Smooth muscle cell (in vitro differentiated cells): ENCODE results near the gene TACC2. TPM values are rescaled to one million over a fixed set of nuclear protein-coding genes. Genes with fewer than 3 reads are reported as not detected.
A peak's percentile ranks its signal among the peaks of the same experiment; 100 is the strongest.

Source experiments
- DNase-seq: peaks from one replicate; lab custom pipeline; 2025; ENCODE audit not compliant: unreplicated experiment; lab: John Stamatoyannopoulos, UW
- H2AFZ ChIP-seq: fragments of 200-600 bp; sonication (generic); 2 replicates; pipeline ENCODE4 v1.6.0; 2016; ENCODE audit warnings: antibody characterized with exemption, low read depth, mild to moderate bottlenecking
- H3F3A ChIP-seq: fragments of 200-600 bp; sonication (generic); 2 replicates; pipeline ENCODE4 v1.6.0; 2017; ENCODE audit warnings: antibody characterized with exemption, low read depth
- H3K27ac ChIP-seq: fragments of 200-600 bp; sonication (generic); 2 replicates; pipeline ENCODE4 v1.5.1; 2016; ENCODE audit warnings: low read depth, mild to moderate bottlenecking
- H3K27me3 ChIP-seq: fragments of 200-600 bp; sonication (generic); 2 replicates; pipeline ENCODE4 v1.6.1; 2016; ENCODE audit warnings: low read depth, mild to moderate bottlenecking
- H3K36me3 ChIP-seq: fragments of 200-600 bp; sonication (generic); 2 replicates; pipeline ENCODE4 v1.5.1; 2016; ENCODE audit warnings: low read depth
- H3K4me1 ChIP-seq: fragments of 200-600 bp; sonication (generic); 2 replicates; pipeline ENCODE4 v1.5.1; 2016; ENCODE audit warnings: low read depth
- H3K4me2 ChIP-seq: fragments of 200-600 bp; sonication (generic); 2 replicates; pipeline ENCODE4 v1.6.0; 2016; ENCODE audit warnings: mild to moderate bottlenecking
- H3K4me3 ChIP-seq: fragments of 200-600 bp; sonication (generic); 2 replicates; pipeline ENCODE4 v1.5.1; 2016; ENCODE audit warnings: mild to moderate bottlenecking
- H3K79me2 ChIP-seq: fragments of 200-600 bp; sonication (generic); 2 replicates; pipeline ENCODE4 v1.6.0; 2016; ENCODE audit warnings: low read depth, mild to moderate bottlenecking
- H3K9ac ChIP-seq: fragments of 200-600 bp; sonication (generic); 2 replicates; pipeline ENCODE4 v1.6.0; 2016; ENCODE audit warnings: low read depth
- H3K9me3 ChIP-seq: fragments of 200-600 bp; sonication (generic); replicated peaks from 2 replicates; pipeline ENCODE4 v1.5.1; 2016; ENCODE audit warnings: low read depth
- H4K20me1 ChIP-seq: fragments of 200-600 bp; sonication (generic); 2 replicates; pipeline ENCODE4 v1.6.0; 2016; ENCODE audit warnings: low read depth
- CTCF ChIP-seq: fragments of 200-600 bp; sonication (generic); IDR thresholded peaks from 2 replicates; pipeline ENCODE4 v1.5.1; 2017; ENCODE audit warnings: borderline replicate concordance, mild to moderate bottlenecking, antibody characterized with exemption; ENCODE audit not compliant: insufficient read depth, poor library complexity, severe bottlenecking
- WGBS: methylation state at CpG from one replicate; pipeline ENCODE4 v1.1.7; 2016; ENCODE audit warnings: low lambda C conversion rate; 5-methylcytosine and 5-hydroxymethylcytosine counted together
- polyA plus RNA-seq: library from polyadenylated mRNA; unstranded; fragments of >200 nt; fragmentation: Nextera tagmentation; extraction: Ambion mirVana; gene quantifications from 2 replicates; pipeline ENCODE4 v1.2.1, GENCODE V29; 2016
- total RNA-seq: library from RNA; depleted of rRNA; stranded (reverse); fragments of >200 nt; gene quantifications from 2 replicates; pipeline ENCODE4 v1.2.3, GENCODE V29; 2014

Gene TACC2
- total and polyA plus RNA-seq, 2 experiments from 2014 or later, result 2.8 to 7.6 TPM

- Histone ChIP-seq H3F3A (no peaks in the 10 kb centered on the region), H3K36me3 (no peaks in the 10 kb centered on the region), H3K79me2 (no peaks in the 10 kb centered on the region), H3K9ac (no peak overlapping the region), H4K20me1 (no peaks in the 10 kb centered on the region), H2AFZ (no peak overlapping the region), H3K27ac (no peak overlapping the region), H3K4me1 (peaks cover 2% of the 10 kb centered on the region), H3K27me3 (no peaks in the 10 kb centered on the region), H3K4me2 (no peak overlapping the region), H3K4me3 (no peak overlapping the region), H3K9me3 (peaks cover under 1% of the 10 kb centered on the region)
- 64% methylated on average over 14 of the region's 14 CpGs for WGBS
- peak; percentile 9 for DNase-seq
- peak; percentile 97 for TF ChIP-seq CTCF
Measured at GRCh38 chr10:122267849-122268737, 279.1 kb downstream of the TACC2 start.

- H4K20me1 ChIP-seq, result no peaks in the 10 kb centered on the region
- peaks cover under 1% of the 10 kb centered on the region for H3K4me1 ChIP-seq
- H3K4me3 ChIP-seq, result no peak overlapping the region
- H3K4me2 ChIP-seq, result no peak overlapping the region
- H3K9ac ChIP-seq, result no peak overlapping the region
- no peak overlapping the region for H2AFZ ChIP-seq
- no peak for TF ChIP-seq CTCF
- H3F3A ChIP-seq, result no peaks in the 10 kb centered on the region
- no peaks in the 10 kb centered on the region for H3K9me3 ChIP-seq
- no peaks in the 10 kb centered on the region for H3K79me2 ChIP-seq
- no peaks in the 10 kb centered on the region for H3K36me3 ChIP-seq
- no peaks in the 10 kb centered on the region for H3K27me3 ChIP-seq
- no peak for DNase-seq
- no peak overlapping the region for H3K27ac ChIP-seq
- WGBS, result 89% methylated on average over 10 of the region's 10 CpGs
Measured at GRCh38 chr10:122269059-122269687, 280.2 kb downstream of the TACC2 start.

- Histone ChIP-seq H2AFZ (no peak within 1 kb of the TSS), H3K4me2 (no peak within 1 kb of the TSS), H3K9ac (no peak within 1 kb of the TSS), H3K4me1 (no peaks in the 10 kb centered on the region), H3F3A (no peaks in the 10 kb centered on the region), H3K36me3 (no peaks in the 10 kb centered on the region), H3K4me3 (no peak within 1 kb of the TSS), H3K27me3 (no peaks in the 10 kb centered on the region), H3K9me3 (no peaks in the 10 kb centered on the region), H3K79me2 (no peaks in the 10 kb centered on the region), H4K20me1 (no peaks in the 10 kb centered on the region), H3K27ac (no peak within 1 kb of the TSS)
- 95% methylated on average over 5 of the region's 5 CpGs for WGBS
- TF ChIP-seq CTCF, result no peak
- DNase-seq, result no peak
Measured at GRCh38 chr10:122271076-122271475, 282.1 kb downstream of the TACC2 start, which contains the start of gene BTBD16. BTBD16 (plus strand) TSS chr10:122271296; CDS start chr10:122275082, 3,786 bp downstream.
